Measurements from ENCODE around the gene GGTA1. TPM values are rescaled to one million over a fixed set of nuclear protein-coding genes. Genes with fewer than 3 reads are reported as not detected.
A peak's percentile ranks its signal among the peaks of the same experiment; 100 is the strongest.
"Not testable (repeated sequence)": the region's sequence is repeated elsewhere in the genome, so short reads cannot be mapped to it uniquely, and the experiment has no call there.

GGTA1 gene
- total RNA-seq, 4 donors from 2014 or later: 10.8 to 34.0 (median 27.2) TPM

- peak; percentile 51 for DNase-seq
- no peaks in the 10 kb centered on the region for H3K27me3 ChIP-seq
- TF ChIP-seq POLR2A (IDR thresholded peaks at IDR 0.05): no peak
- TF ChIP-seq CTCF (IDR thresholded peaks at IDR 0.05): no peak
- no peak overlapping the region for H3K4me3 ChIP-seq
- 17 to 29% methylated on average over 6 to 9 of the region's 11 CpGs for WGBS, 2 donors
- peaks cover 5 to 36% (median 18%) of the 10 kb centered on the region in 3 donors for H3K4me1 ChIP-seq
- H3K9me3 ChIP-seq: no peaks in the 10 kb centered on the region
- no peaks in the 10 kb centered on the region for H3K36me3 ChIP-seq
- intact Hi-C loops (cut with DNase I): no loop called here
- peak overlapping the region; percentile 54 to 74 (median 64) for H3K27ac ChIP-seq
Observed at GRCh38 chr9:121529237-121529987, 29.8 kb upstream of the GGTA1 start.

GRCh38 chr9:121528642-121529041, 29.0 kb upstream of the GGTA1 start:
- Histone ChIP-seq H3K27ac (peak overlapping the region in 3 of 4 donors; percentile 64 to 74 (median 65)), H3K36me3 (no peaks in the 10 kb centered on the region), H3K4me1 (peaks cover 5 to 29% (median 16%) of the 10 kb centered on the region in 3 donors), H3K4me3 (no peak overlapping the region), H3K27me3 (no peaks in the 10 kb centered on the region), H3K9me3 (no peaks in the 10 kb centered on the region)
- TF ChIP-seq CTCF (IDR thresholded peaks at IDR 0.05) (no peak), POLR2A (IDR thresholded peaks at IDR 0.05) (no peak)
- no peak for DNase-seq
- intact Hi-C loops (cut with DNase I): no loop called here

GRCh38 chr9:121527371-121527770, 27.7 kb upstream of the GGTA1 start:
- WGBS, 2 donors: 60 to 82% methylated on average over 1 to 8 of the region's 16 CpGs
- no peaks in the 10 kb centered on the region for H3K36me3 ChIP-seq
- H3K27me3 ChIP-seq: no peaks in the 10 kb centered on the region
- TF ChIP-seq CTCF (IDR thresholded peaks at IDR 0.05): no peak
- no peak for TF ChIP-seq POLR2A (IDR thresholded peaks at IDR 0.05)
- H3K9me3 ChIP-seq: no peaks in the 10 kb centered on the region
- H3K27ac ChIP-seq: no peak overlapping the region
- peaks cover 5 to 21% (median 15%) of the 10 kb centered on the region in 3 donors for H3K4me1 ChIP-seq
- intact Hi-C loops (cut with DNase I): no loop called here
- no peak for DNase-seq
- H3K4me3 ChIP-seq: no peak overlapping the region

- H3K4me3 ChIP-seq; H3K27me3 ChIP-seq; H3K9me3 ChIP-seq; H3K36me3 ChIP-seq; H3K27ac ChIP-seq; H3K4me1 ChIP-seq; DNase-seq; intact Hi-C loops (cut with DNase I): not testable (repeated sequence)
- 83% methylated on average over 2 of the region's 2 CpGs for WGBS, 2 donors
Observed at GRCh38 chr9:121519688-121520087, 20.0 kb upstream of the GGTA1 start.

- H3K9me3 ChIP-seq: no peaks in the 10 kb centered on the region
- H3K4me3 ChIP-seq: no peak overlapping the region
- DNase-seq: no peak
- no peaks in the 10 kb centered on the region for H3K36me3 ChIP-seq
- H3K27me3 ChIP-seq: no peaks in the 10 kb centered on the region
- no peak for TF ChIP-seq CTCF (IDR thresholded peaks at IDR 0.05)
- no peak for TF ChIP-seq POLR2A (IDR thresholded peaks at IDR 0.05)
- H3K4me1 ChIP-seq: peaks cover 0 to 4% (median 0%) of the 10 kb centered on the region in 3 donors
- no peak overlapping the region for H3K27ac ChIP-seq
- intact Hi-C loops (cut with DNase I): no loop called here
- WGBS, 2 donors: 89 to 100% methylated on average over 1 to 2 of the region's 2 CpGs
Observed at GRCh38 chr9:121518634-121519033, 19.0 kb upstream of the GGTA1 start.

GRCh38 chr9:121513166-121513565, 13.5 kb upstream of the GGTA1 start:
- 63 to 77% methylated on average over 3 to 4 of the region's 4 CpGs for WGBS, 2 donors
- intact Hi-C loops (cut with DNase I); H3K27ac ChIP-seq; H3K36me3 ChIP-seq; DNase-seq; H3K27me3 ChIP-seq; H3K4me3 ChIP-seq; H3K9me3 ChIP-seq: not testable (repeated sequence)
- peaks cover 8 to 23% (median 9%) of the 10 kb centered on the region in 3 donors for H3K4me1 ChIP-seq
